Testis (tissue), 2 donors: ENCODE measurements around the gene CHERP.

Experiments
- CTCF ChIP-seq, 3 experiments: fragments of 450-650 bp in 2 of 3; fragments of 200-600 bp in 1 of 3; sonication (generic) in 1 of 3; IDR thresholded peaks; one replicate each; pipeline ENCODE4 v1.5.1; 2016 to 2019; ENCODE audit warnings: antibody characterized with exemption in 3 of 3, mild to moderate bottlenecking in 2 of 3, moderate library complexity in 1 of 3
- POLR2A ChIP-seq: fragments of 450-650 bp; IDR thresholded peaks from one replicate; pipeline ENCODE4 v1.6.1; 2017; ENCODE audit warnings: antibody characterized with exemption, mild to moderate bottlenecking, moderate library complexity

GRCh38 chr19:16576690-16577530, 34.7 kb upstream of the CHERP start:
- no peak for TF ChIP-seq CTCF (IDR thresholded peaks at IDR 0.05)
- no peak for TF ChIP-seq POLR2A
